Measurements from ENCODE around the gene GOSR1.
"Not testable (repeated sequence)": the region's sequence is repeated elsewhere in the genome, so short reads cannot be mapped to it uniquely, and the experiment has no call there.

Gene GOSR1

DNA sequence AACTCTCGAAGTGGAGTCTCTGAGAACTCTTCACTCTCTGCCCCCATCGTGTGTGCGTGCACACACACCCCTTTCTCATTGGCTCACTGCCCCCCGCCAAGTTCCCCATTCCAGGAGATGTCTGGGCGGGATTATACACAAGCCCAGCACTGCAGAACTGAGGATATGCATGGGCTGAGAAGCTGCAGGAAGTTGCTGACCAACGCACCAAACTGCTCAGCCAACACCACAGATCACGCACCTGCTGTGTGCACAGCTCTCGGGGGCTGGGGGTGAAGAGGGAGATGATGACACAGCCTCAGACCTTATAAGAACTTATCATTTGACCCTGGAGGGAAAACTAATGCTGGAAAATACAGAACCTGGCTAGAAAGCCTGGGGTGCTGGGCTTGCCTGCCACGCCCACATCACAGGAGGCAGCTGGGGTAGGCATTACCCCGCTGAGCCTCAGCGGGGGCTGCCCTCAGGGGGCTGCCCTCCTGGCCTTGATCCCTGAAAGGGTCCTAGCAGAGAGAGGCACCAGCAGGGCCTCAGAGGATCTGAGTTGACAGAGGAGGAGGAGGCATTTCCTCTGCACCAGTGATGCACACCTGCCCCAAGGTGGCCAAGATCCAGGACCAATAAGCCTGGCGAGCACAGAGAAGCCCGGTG, 87.3 kb downstream of the GOSR1 start:
- DNase-seq = not testable (repeated sequence)

- no peak for DNase-seq
Observed at GRCh38 chr17:30565073-30565935, 88.1 kb downstream of the GOSR1 start.

- not testable (repeated sequence) for DNase-seq
Observed at GRCh38 chr17:30566104-30566503, 88.9 kb downstream of the GOSR1 start.

DNA sequence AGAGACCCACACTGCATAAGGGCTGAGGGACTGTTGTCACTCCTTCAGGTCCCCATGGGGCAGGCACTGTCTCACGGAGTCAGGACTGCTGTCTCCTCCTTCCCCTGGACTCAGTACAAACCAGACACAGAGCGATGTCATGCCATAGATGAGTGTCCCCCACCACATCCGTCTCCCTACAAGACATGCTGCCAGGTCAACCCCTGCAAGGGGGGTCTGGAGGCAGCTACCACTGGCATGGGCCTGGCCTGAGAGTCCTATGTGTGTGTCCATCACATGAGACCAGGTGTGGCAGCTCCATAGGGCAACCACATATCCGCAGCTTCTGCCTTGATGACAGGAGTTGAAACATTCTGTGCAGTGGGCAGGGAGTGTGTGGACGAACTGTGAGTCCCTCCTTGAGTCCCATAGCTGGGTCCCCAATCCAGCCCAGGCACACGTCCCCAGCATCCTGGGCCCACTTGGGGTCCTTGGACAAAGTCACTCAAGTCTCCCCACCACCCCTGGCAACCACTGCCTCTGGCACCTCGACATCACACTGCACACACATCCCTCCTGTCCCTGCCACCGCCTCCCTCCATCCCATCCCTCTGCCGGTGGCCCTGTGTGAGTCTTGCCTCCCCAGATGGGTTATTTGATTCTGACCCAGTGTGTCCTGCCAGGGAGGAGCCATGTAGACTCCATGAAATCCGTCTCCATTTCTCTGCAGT, 89.5 kb downstream of the GOSR1 start:
- not testable (repeated sequence) for DNase-seq

- no peak for DNase-seq
Observed at GRCh38 chr17:30567231-30568116, 90.3 kb downstream of the GOSR1 start.

DNA sequence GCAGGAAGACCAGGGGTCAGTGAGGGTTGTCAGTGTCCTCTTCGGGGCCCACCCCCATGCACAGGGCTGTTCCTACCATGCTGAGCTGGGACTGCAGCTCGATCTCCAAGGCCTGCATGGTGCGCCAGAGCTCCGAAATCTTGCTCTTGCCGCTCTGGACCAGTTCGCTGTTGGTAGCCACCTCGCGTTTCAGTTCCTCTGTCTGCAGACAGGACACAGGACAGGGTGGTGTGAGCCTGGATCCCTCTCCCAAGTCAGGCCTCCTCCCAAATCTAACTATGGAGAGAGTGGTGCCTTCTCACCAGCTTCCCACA, 90.9 kb downstream of the GOSR1 start:
- DNase-seq = no peak

DNA sequence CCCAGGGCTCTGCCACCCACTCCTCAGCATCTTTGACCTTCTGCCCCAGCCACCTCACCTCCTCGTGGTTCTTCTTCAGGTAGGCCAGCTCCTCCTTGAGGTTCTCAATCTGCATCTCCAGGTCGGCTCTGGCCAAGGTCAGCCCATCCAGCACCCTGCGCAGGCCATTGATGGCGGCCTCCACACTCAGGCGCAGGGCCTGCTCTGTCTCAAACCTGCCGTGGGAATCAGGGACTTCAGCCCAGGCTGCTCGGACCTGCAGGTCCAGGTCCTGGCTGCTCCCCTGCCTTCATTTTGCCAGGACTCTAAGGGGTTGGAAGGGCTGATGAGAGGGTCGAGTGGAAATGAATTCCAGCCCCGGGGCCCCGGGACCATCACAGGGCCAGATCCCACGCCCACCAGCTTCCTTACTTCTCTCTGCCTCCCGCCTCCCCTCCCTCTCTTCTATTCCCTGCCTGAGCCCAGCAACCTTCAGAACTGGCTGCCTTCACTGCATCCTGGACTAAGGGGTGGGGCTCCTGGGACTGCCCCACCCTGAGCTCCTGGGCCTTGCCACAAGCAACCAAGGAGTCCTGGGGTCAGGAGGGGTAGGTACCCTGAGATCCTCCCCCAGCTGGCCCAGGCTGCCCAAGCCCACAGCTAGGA, 92.4 kb downstream of the GOSR1 start:
- DNase-seq = not testable (repeated sequence)

- no peak for DNase-seq
Observed at GRCh38 chr17:30570191-30570590, 93.0 kb downstream of the GOSR1 start.

- no peak for DNase-seq
Observed at GRCh38 chr17:30570596-30571265, 93.5 kb downstream of the GOSR1 start.

- not testable (repeated sequence) for DNase-seq
Observed at GRCh38 chr17:30571404-30571803, 94.2 kb downstream of the GOSR1 start.

- no peak for DNase-seq
Observed at GRCh38 chr17:30571921-30572320, 94.7 kb downstream of the GOSR1 start.

DNA sequence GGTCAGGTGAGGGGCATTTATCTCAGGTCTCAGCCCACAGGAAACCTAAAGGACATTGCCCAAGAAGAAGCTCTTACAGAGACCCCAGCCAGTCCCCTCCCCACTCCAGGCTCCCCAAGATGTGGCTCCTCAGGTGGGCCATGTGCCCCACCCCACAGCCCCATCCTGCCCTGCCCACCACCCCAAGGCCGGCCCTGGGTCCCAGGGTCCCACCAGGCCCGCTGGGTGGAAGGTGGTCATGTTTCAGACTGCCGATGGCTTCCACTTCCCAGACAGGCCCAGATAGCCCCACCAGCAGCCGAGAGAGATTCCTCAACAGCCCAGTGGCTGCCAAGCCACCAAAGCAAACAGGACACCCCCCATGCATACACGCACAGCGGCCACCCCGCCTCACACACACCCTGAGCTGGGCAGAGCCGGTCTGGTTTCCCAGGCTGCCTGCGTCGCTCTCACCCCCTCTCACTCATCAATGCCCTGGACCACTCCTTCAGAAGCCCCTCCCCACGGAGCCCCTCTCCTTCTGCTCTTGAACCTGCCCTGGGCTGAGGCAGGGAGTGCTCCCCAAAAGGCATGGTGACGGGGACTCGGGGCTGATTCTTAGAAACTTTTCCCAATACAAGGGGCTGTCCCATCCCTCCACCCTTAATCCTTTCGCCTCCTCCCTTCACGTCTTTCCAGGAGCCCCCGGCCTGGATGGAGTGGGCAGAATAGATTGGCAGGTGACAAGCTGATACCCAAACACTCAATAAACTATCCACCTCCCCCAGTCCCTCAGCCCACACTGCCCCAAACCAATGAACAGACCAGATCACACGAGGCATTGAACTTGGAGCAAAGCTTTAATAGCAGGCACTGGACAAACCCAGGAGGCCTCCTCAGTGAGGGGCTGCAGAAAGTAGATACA, 95.7 kb downstream of the GOSR1 start:
- DNase-seq = not testable (repeated sequence)

DNA sequence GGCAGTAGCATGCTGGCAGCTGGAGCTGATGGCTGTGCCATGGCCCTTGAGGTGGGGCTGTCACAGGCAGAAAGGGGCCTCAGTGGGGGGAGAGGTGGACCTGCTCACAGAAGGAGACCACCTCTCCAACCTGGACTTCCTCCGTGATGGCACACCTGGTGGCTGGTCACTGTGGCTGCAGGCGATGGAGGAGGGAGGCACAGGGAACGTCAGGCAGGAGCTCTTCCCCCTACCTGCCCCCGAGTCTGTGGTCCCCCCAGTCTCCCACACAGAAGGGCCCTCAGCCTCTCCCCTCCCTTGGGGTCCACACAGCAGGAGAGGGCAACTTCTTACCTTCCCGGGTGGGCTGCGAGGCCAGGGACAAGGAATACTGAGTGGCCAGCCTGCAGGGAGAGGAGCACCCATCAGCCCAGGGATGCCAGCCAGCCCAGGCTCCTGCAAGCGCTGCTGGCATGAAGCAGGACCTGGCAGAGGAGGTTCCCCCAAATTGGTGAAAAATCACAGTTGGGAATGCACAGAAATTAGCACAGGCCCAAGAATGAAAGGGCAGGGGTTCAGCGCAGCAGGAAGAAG, 96.5 kb downstream of the GOSR1 start:
- no peak for DNase-seq

DNA sequence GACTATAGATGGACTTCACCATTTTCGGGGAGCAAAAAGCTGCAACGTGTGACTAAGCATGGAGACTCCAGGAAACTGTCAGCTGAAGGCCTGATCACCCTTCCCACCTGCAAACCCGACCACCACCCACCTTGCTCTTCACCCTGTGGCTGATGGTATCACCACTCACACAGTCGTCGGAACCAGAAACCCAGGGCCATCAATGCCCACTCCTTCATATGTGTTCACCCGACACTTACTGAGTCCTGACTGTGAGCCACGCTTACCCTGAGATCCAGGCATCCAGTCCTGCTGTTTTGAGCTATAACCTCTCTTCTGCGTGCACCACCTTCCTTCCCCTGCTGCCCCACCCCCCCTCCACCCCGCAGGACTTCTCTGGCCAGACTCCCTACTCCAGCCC, 97.1 kb downstream of the GOSR1 start:
- not testable (repeated sequence) for DNase-seq

DNA sequence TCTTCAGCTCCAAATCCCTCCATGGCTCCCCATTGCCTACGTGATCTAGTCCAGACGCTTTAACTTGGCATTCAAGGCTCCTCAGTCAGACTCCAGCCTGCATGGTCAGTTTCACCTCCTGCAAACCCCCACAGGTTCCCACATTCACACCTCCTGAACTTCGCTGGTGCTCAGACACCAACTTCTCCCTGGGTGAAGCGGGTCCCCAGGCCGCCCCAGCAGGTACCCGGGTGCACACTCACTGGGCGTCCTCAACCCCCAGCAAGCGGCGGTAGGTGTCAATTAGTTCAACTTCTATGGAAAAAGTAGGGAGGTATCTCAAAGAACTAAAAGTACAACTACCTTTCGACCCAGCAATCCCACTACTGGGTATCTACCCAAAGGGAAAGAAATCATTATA, 97.6 kb downstream of the GOSR1 start:
- not testable (repeated sequence) for DNase-seq

DNA sequence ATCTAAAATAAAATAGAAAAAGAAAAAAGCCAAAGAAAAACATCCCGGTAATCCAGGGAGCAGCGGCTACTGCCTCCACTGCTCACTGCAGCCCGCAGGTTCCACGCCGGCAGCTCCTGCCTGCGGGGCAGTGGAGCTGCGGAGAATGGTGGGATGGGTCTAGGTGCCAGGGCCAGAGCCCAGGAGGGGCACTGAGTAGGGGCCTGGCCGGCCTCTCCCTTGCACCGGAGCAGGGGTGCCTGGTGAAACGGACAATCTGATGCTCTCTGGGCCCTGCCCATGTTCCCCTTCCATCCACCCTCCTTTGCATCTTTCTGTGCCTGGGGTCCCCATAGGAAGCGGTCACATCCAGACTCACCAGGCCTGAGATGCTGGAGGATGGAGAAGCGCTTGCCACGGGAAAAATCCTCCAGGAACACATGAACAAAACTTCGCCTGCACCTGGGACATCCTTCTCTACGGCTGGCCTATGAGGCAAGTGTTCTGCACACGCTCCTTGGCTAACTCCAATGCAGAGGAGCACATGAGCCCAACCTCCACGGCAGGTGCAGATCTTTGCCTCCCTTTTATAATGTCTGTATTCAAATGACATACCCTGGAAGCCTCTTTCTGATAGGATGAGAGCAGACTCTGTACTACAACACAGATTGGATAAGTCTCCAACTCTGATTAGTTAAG, 98.6 kb downstream of the GOSR1 start:
- DNase-seq = not testable (repeated sequence)

DNA sequence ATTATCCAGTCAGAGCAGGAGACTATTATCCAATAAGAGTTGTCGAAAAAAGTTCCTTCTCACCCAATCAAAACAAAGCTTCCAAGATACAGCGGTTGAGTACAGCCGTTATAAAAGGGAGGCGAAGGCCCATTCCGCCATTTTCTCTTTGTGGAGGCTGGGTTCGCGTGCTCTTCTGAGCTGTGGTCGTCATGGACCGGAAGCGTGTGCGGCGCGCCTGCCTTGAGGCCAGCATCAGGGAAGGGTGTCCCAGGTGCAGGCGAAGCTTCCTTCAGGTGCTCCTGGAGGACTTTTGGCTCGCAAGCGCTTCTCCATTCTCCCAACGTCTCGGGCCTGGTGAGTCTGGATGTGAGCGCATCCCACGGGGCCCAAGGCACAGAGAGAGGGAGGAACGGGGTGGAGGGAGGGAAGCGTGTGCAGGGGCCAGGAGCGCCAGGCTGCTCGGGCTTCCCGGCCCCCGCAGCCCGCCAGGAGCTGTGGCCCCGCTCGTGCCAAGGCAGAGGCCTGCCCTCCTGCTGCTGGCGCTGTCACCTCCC, 99.2 kb downstream of the GOSR1 start:
- DNase-seq = no peak

Data from NCI-H2029 treated with DMSO at 0.1 percent for 48 hours (cell line).